ENCODE results near the gene TRAK1.

GRCh38 chr3:42148982-42149432 is 57.9 kb downstream of the TRAK1 start:
- no peak for TF ChIP-seq CTCF (IDR thresholded peaks at IDR 0.05; ENCODE audit: insufficient read depth, low read length)
- no peak for TF ChIP-seq POLR2AphosphoS5 (IDR thresholded peaks at IDR 0.05; ENCODE audit: low read depth)
- TF ChIP-seq GABPA (IDR thresholded peaks at IDR 0.05; ENCODE audit: low read depth): no peak
- peak; percentile 80 for TF ChIP-seq REST (IDR thresholded peaks at IDR 0.05; ENCODE audit: insufficient replicate concordance, low read depth)
